Keratinocyte (primary cell): ENCODE measurements around the gene MYH13. TPM values are rescaled to one million over a fixed set of nuclear protein-coding genes. Genes with fewer than 3 reads are reported as not detected.

Experiments
- DNase-seq: peaks from one replicate; pipeline ENCODE4 v3.0.0-alpha.2; 2011; ENCODE audit warnings: low read depth, missing footprints, low spot score
- FAIRE-seq: peaks from 2 replicates; lab custom pipeline; 2011; peaks lifted over from hg19 to GRCh38; lab: Jason Lieb, UNC
- H2AFZ ChIP-seq: 2 replicates; pipeline ENCODE4 v1.6.0; 2012; ENCODE audit warnings: low read length, control low read depth, inconsistent platforms; ENCODE audit not compliant: control insufficient read depth
- H3K27ac ChIP-seq: 2 replicates; pipeline ENCODE4 v1.5.1; 2011; ENCODE audit warnings: low read length; ENCODE audit not compliant: control insufficient read depth, insufficient read depth
- H3K27me3 ChIP-seq: 3 replicates; pipeline ENCODE4 v1.6.0; 2011; ENCODE audit warnings: low read length; ENCODE audit not compliant: control insufficient read depth, insufficient read depth; ENCODE audit errors: extremely low read depth
- H3K36me3 ChIP-seq, 2 experiments: 2 replicates in 1 of 2; 3 replicates in 1 of 2; pipeline ENCODE4 v1.5.1; 2011; ENCODE audit warnings: low read length in 2 of 2, mild to moderate bottlenecking in 1 of 2; ENCODE audit not compliant: control insufficient read depth in 2 of 2, insufficient read depth in 2 of 2; ENCODE audit errors: extremely low read depth in 1 of 2
- H3K4me1 ChIP-seq: 3 replicates; pipeline ENCODE4 v1.5.1; 2011; ENCODE audit warnings: low read length; ENCODE audit not compliant: control insufficient read depth, insufficient read depth; ENCODE audit errors: extremely low read depth
- H3K4me2 ChIP-seq: 3 replicates; pipeline ENCODE4 v1.6.0; 2011; ENCODE audit warnings: low read depth, low read length; ENCODE audit not compliant: control insufficient read depth, insufficient read depth; ENCODE audit errors: extremely low read depth
- H3K4me3 ChIP-seq, 3 experiments: fragments of 200-600 bp in 1 of 3; sonication (generic) in 1 of 3; 2 replicates in 2 of 3; 3 replicates in 1 of 3; pipeline ENCODE4 v1.5.1; 2011 to 2016; ENCODE audit warnings: low read length in 3 of 3, mild to moderate bottlenecking in 3 of 3, control low read depth in 2 of 3, inconsistent platforms in 1 of 3, low read depth in 1 of 3, mixed read lengths in 1 of 3, mixed run types in 1 of 3, moderate library complexity in 1 of 3; ENCODE audit not compliant: control insufficient read depth in 2 of 3, insufficient read depth in 2 of 3; ENCODE audit errors: extremely low read depth in 1 of 3
- H3K79me2 ChIP-seq: 2 replicates; pipeline ENCODE4 v1.6.0; 2012; ENCODE audit warnings: low read length; ENCODE audit not compliant: control insufficient read depth, insufficient read depth
- H3K9ac ChIP-seq: 3 replicates; pipeline ENCODE4 v1.6.0; 2011; ENCODE audit warnings: low read length; ENCODE audit not compliant: control insufficient read depth, insufficient read depth; ENCODE audit errors: extremely low read depth
- H3K9me1 ChIP-seq: 3 replicates; pipeline ENCODE4 v1.6.0; 2011; ENCODE audit warnings: low read length; ENCODE audit not compliant: control insufficient read depth, insufficient read depth; ENCODE audit errors: extremely low read depth
- H3K9me3 ChIP-seq: 2 replicates; pipeline ENCODE4 v1.5.1; 2012; ENCODE audit warnings: low read depth, low read length; ENCODE audit not compliant: control insufficient read depth
- H4K20me1 ChIP-seq: 3 replicates; pipeline ENCODE4 v1.6.0; 2011; ENCODE audit warnings: low read length; ENCODE audit not compliant: control insufficient read depth, insufficient read depth; ENCODE audit errors: extremely low read depth
- EZH2 ChIP-seq: IDR thresholded peaks from one replicate; pipeline ENCODE4 v1.6.1; 2012; ENCODE audit warnings: inconsistent platforms, mild to moderate bottlenecking, low read length, moderate library complexity
- dilution Hi-C: fragments of 300-500 bp; cut with MboI; formaldehyde crosslinking; loops from one replicate; pipeline ENCODE4 v1.7.0; 2020; ENCODE audit warnings: low sequenced_read_pairs; ENCODE audit not compliant: extremely low pct_ligation_motif_present
- polyA plus RNA-seq, 5 experiments: library from polyadenylated mRNA; depleted of rRNA in 3 of 5; stranded (reverse) in 3 of 5; stranded (forward) in 1 of 5; unstranded in 1 of 5; fragments of >200 nt; gene quantifications; 1 replicate in 1 of 5; 2 replicates in 3 of 5; 3 replicates in 1 of 5; pipeline versions ENCODE4 v1.2.1 to v1.2.3, GENCODE V29; 2011 to 2012; ENCODE audit warnings: missing spikeins in 2 of 5, low read depth in 1 of 5, low replicate concordance in 1 of 5
- TF ChIP-seq, protein P1 (sequence below), 3 experiments: IDR thresholded peaks in 1 of 3; conservative IDR thresholded peaks in 1 of 3; optimal IDR thresholded peaks in 1 of 3; 2 replicates in 2 of 3; 3 replicates in 1 of 3; pipeline versions ENCODE3 to v1.5.1; 2011; ENCODE audit warnings: low read length in 3 of 3, mild to moderate bottlenecking in 3 of 3, moderate library complexity in 2 of 3, control low read depth in 1 of 3, inconsistent platforms in 1 of 3; ENCODE audit not compliant: insufficient read depth in 2 of 3; ENCODE audit errors: extremely low read depth in 1 of 3

Gene MYH13
- polyA plus RNA-seq, 1 donor (not counting 4 experiments of a cell fraction or from before 2014, with no cell fraction given), result not detected

DNA sequence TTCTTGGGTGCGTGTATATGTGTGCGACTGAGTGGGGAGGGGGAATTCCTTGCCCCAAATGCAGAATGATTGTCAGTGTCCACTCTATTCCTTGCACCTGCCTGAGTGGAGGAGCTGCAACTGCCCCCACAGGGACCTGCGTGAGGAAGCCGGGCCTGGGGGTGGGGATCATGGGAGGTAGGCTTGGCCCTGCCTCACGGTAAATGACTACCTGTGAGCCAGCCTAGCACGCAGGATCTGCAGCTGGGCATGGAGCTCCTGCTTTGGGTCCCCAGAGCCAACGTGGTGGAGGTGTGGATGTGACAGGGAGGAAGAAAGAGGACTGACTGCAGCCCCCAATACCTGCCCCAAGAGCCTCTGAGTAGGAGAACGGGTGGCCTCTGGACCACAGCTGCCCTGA, 97.4 kb downstream of the MYH13 start:
- TF ChIP-seq, protein P1, sequence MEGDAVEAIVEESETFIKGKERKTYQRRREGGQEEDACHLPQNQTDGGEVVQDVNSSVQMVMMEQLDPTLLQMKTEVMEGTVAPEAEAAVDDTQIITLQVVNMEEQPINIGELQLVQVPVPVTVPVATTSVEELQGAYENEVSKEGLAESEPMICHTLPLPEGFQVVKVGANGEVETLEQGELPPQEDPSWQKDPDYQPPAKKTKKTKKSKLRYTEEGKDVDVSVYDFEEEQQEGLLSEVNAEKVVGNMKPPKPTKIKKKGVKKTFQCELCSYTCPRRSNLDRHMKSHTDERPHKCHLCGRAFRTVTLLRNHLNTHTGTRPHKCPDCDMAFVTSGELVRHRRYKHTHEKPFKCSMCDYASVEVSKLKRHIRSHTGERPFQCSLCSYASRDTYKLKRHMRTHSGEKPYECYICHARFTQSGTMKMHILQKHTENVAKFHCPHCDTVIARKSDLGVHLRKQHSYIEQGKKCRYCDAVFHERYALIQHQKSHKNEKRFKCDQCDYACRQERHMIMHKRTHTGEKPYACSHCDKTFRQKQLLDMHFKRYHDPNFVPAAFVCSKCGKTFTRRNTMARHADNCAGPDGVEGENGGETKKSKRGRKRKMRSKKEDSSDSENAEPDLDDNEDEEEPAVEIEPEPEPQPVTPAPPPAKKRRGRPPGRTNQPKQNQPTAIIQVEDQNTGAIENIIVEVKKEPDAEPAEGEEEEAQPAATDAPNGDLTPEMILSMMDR (optimal IDR thresholded peaks at IDR 0.05 in 1 of 3, IDR thresholded peaks at IDR 0.05 in 1 of 3, conservative IDR thresholded peaks at IDR 0.05 in 1 of 3; ENCODE audit: extremely low read depth in 1 of 3, insufficient read depth in 2 of 3, low read length in 3 of 3), result no peak
- TF ChIP-seq EZH2, result no peak
- Histone ChIP-seq H3K9me3 (no peaks in the 10 kb centered on the region), H3K4me1 (no peaks in the 10 kb centered on the region), H3K4me3 (no peak overlapping the region), H2AFZ (no peak overlapping the region), H3K79me2 (no peaks in the 10 kb centered on the region), H3K4me2 (no peak overlapping the region), H4K20me1 (no peaks in the 10 kb centered on the region), H3K36me3 (no peaks in the 10 kb centered on the region), H3K9ac (no peak overlapping the region), H3K9me1 (no peaks in the 10 kb centered on the region), H3K27ac (no peak overlapping the region), H3K27me3 (no peaks in the 10 kb centered on the region)
- FAIRE-seq (no peak), DNase-seq (no peak)
- dilution Hi-C loops, result loop anchor here (25.0 kb wide), 1 partner anchor 337 kb away; no protein-coding TSS in a partner anchor

DNA sequence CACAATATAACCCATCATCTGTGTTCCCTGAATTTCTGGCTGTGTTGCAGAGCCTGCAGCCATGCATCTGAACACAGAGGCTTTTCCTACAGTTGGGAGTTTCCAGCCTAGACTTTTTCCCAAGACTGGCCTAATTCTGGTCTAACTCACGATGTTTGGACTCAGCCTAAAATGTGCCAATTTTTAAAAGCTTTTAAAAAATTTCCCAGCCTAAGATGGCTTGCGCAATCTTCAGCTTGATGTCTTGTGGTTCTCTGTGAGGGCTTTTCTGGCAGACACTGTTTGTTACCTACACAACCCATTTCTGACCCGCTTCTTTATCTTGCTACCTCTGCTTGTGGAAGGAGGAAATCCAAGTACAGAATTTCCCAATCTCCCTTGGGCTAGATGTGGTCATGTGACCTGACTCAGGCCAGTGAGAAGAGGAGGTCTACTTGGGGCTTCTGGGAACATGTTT, 101.7 kb downstream of the MYH13 start:
- Histone ChIP-seq H3K4me2 (no peak overlapping the region), H3K9me1 (no peaks in the 10 kb centered on the region), H3K4me3 (no peak overlapping the region), H3K36me3 (no peaks in the 10 kb centered on the region), H3K4me1 (no peaks in the 10 kb centered on the region), H3K27ac (no peak overlapping the region), H3K9me3 (no peaks in the 10 kb centered on the region), H3K79me2 (no peaks in the 10 kb centered on the region), H3K9ac (no peak overlapping the region), H4K20me1 (no peaks in the 10 kb centered on the region), H3K27me3 (no peaks in the 10 kb centered on the region), H2AFZ (no peak overlapping the region)
- DNase-seq (no peak), FAIRE-seq (no peak)
- dilution Hi-C loops, result no loop called here
- TF ChIP-seq EZH2, result no peak
- TF ChIP-seq, protein P1 (optimal IDR thresholded peaks at IDR 0.05 in 1 of 3, IDR thresholded peaks at IDR 0.05 in 1 of 3, conservative IDR thresholded peaks at IDR 0.05 in 1 of 3; ENCODE audit: extremely low read depth in 1 of 3, insufficient read depth in 2 of 3, low read length in 3 of 3), result no peak
